HepG2 (cell line): Measurements from ENCODE around the gene BICDL2. TPM values are rescaled to one million over a fixed set of nuclear protein-coding genes. Genes with fewer than 3 reads are reported as not detected.

Experiments used
- ATAC-seq: fragments of 200-7000 bp; cut with Tn5 transposase; 3 replicates; pipeline ENCODE4 v1.9.1; 2020; ENCODE audit warnings: mild to moderate bottlenecking, moderate library complexity
- BruUV-seq: library from RNA; stranded (reverse); fragments of 400-500 nt; replicated peaks from 2 replicates; lab custom pipeline; 2021; lab: Mats Ljungman, UMichigan
- CTCF ChIA-PET: fragments of 300-600 bp; formaldehyde crosslinking; extraction: SDS; loops from one replicate; lab custom pipeline; 2021; ENCODE audit warnings: low total read pairs, inconsistent platforms, low intra/inter-chr PET ratio; lab: Yijun Ruan, JAX
- POLR2A ChIA-PET: fragments of 350-600 bp; sonication (Branson Sonifier 250); formaldehyde crosslinking; loops from one replicate; lab custom pipeline; 2020; ENCODE audit warnings: antibody characterized with exemption, inconsistent platforms; lab: Yijun Ruan, JAX
- DNase-seq: peaks from one replicate; pipeline ENCODE4 v3.0.0-alpha.2; 2015; ENCODE audit warnings: low spot score
- FAIRE-seq: peaks from 3 replicates; lab custom pipeline; 2011; peaks lifted over from hg19 to GRCh38; lab: Jason Lieb, UNC
- H2AFZ ChIP-seq: one replicate; pipeline ENCODE4 v1.6.1; 2011; ENCODE audit warnings: low read length, inconsistent platforms
- H3K27ac ChIP-seq: fragments of 300-600 bp; 3 replicates; pipeline ENCODE4 v1.8.0; 2011; ENCODE audit warnings: mixed run types, mild to moderate bottlenecking, mixed read lengths, low read length, inconsistent platforms; ENCODE audit not compliant: insufficient read depth; ENCODE audit errors: extremely low read length
- H3K27me3 ChIP-seq, 2 experiments: fragments of 200-600 bp in 1 of 2; 2 replicates in 1 of 2; 3 replicates in 1 of 2; pipeline versions ENCODE4 v1.6.0 to v1.8.0; 2011; ENCODE audit warnings: low read length in 2 of 2, mild to moderate bottlenecking in 2 of 2, moderate library complexity in 2 of 2, inconsistent platforms in 1 of 2; ENCODE audit not compliant: insufficient read depth in 2 of 2, control insufficient read depth in 1 of 2
- H3K36me3 ChIP-seq, 2 experiments: fragments of 200-600 bp in 1 of 2; replicated peaks in 1 of 2; 2 replicates in 1 of 2; 3 replicates in 1 of 2; pipeline versions ENCODE4 v1.5.1 to v1.8.0; 2011; ENCODE audit warnings: low read length in 2 of 2, inconsistent platforms in 1 of 2; ENCODE audit not compliant: insufficient read depth in 2 of 2, control insufficient read depth in 1 of 2
- H3K4me1 ChIP-seq: 2 replicates; pipeline ENCODE4 v1.5.1; 2012; ENCODE audit warnings: low read length, inconsistent platforms; ENCODE audit not compliant: insufficient read depth
- H3K4me2 ChIP-seq: 2 replicates; pipeline ENCODE4 v1.6.0; 2011; ENCODE audit warnings: low read depth, low read length, inconsistent platforms
- H3K4me3 ChIP-seq, 3 experiments: fragments of 200-600 bp in 1 of 3; sonication (generic), shearing (Covaris generic) in 1 of 3; replicated peaks in 1 of 3; 2 replicates each; pipeline ENCODE4 v1.5.1; 2011 to 2016; ENCODE audit warnings: low read length in 3 of 3, inconsistent platforms in 2 of 3, low read depth in 2 of 3, mild to moderate bottlenecking in 2 of 3, control low read depth in 1 of 3, mixed read lengths in 1 of 3; ENCODE audit not compliant: insufficient read depth in 1 of 3
- H3K79me2 ChIP-seq: one replicate; pipeline ENCODE4 v1.6.1; 2011; ENCODE audit warnings: low read length, inconsistent platforms; ENCODE audit not compliant: insufficient read depth
- H3K9ac ChIP-seq: 2 replicates; pipeline ENCODE4 v1.6.0; 2011; ENCODE audit warnings: mild to moderate bottlenecking, low read depth, low read length, inconsistent platforms; ENCODE audit not compliant: insufficient read depth
- H3K9me3 ChIP-seq: 2 replicates; pipeline ENCODE4 v1.5.1; 2012; ENCODE audit warnings: mild to moderate bottlenecking, low read length
- H4K20me1 ChIP-seq: 2 replicates; pipeline ENCODE4 v1.6.0; 2011; ENCODE audit warnings: inconsistent platforms, mild to moderate bottlenecking, low read length, moderate library complexity; ENCODE audit not compliant: insufficient read depth
- AGO2 ChIP-seq: fragments of 200-400 bp; formaldehyde crosslinking; optimal IDR thresholded peaks from 2 replicates; pipeline ENCODE3; 2017; ENCODE audit warnings: mild to moderate bottlenecking, low read depth, low read length, moderate library complexity
- HNRNPL ChIP-seq: fragments of 200-400 bp; formaldehyde crosslinking; IDR thresholded peaks from 2 replicates; pipeline ENCODE4 v1.6.1; 2017; ENCODE audit warnings: mild to moderate bottlenecking, low read depth, low read length
- IKZF1 ChIP-seq: fragments of 450-650 bp; IDR thresholded peaks from 2 replicates; pipeline ENCODE4 v1.7.1; 2016
- KDM5A ChIP-seq: fragments of 200-600 bp; sonication (generic); IDR thresholded peaks from 2 replicates; pipeline ENCODE4 v1.7.0; 2018; ENCODE audit warnings: antibody characterized with exemption, mild to moderate bottlenecking, low read length, borderline replicate concordance
- KLF16 ChIP-seq, 2 experiments: sonication (generic) in 1 of 2; formaldehyde crosslinking in 1 of 2; IDR thresholded peaks; 2 replicates each; pipeline versions ENCODE4 v1.6.1 to v1.8.0; 2016 to 2023; ENCODE audit warnings: missing genetic modification reagents in 2 of 2, missing compliant biosample characterization in 1 of 2
- KLF9 ChIP-seq: IDR thresholded peaks from 2 replicates; pipeline ENCODE4 v1.6.1; 2016; ENCODE audit warnings: low read depth
- MAFK ChIP-seq, 2 experiments: IDR thresholded peaks in 1 of 2; conservative IDR thresholded peaks in 1 of 2; 2 replicates each; pipeline ENCODE4 v1.6.1; 2011; ENCODE audit warnings: improper control_type of control experiment in 2 of 2, low read length in 2 of 2
- MEF2D ChIP-seq: sonication (generic); formaldehyde crosslinking; IDR thresholded peaks from 2 replicates; pipeline ENCODE4 v1.5.1; 2020; ENCODE audit warnings: mild to moderate bottlenecking, missing genetic modification reagents
- NFE2L2 ChIP-seq: fragments of 150-350 bp; IDR thresholded peaks from 2 replicates; pipeline ENCODE4 v1.6.1; 2014; ENCODE audit warnings: low read length
- POLR2A ChIP-seq, 2 experiments: IDR thresholded peaks; 2 replicates each; pipeline ENCODE4 v1.6.1; 2011; ENCODE audit warnings: low read depth in 2 of 2, low read length in 2 of 2, mild to moderate bottlenecking in 1 of 2, moderate library complexity in 1 of 2; ENCODE audit not compliant: insufficient read depth in 1 of 2
- TP53 ChIP-seq: sonication (generic); formaldehyde crosslinking; conservative IDR thresholded peaks from 2 replicates; pipeline ENCODE4 v1.4.0; 2020; ENCODE audit warnings: missing genetic modification reagents
- TSC22D2 ChIP-seq: sonication (generic); formaldehyde crosslinking; IDR thresholded peaks from 2 replicates; pipeline ENCODE4 v1.5.1; 2020; ENCODE audit warnings: missing genetic modification reagents, mild to moderate bottlenecking, borderline replicate concordance
- ZFYVE20 ChIP-seq: sonication (generic); formaldehyde crosslinking; IDR thresholded peaks from 2 replicates; pipeline ENCODE4 v1.8.0; 2023; ENCODE audit warnings: low read depth, mild to moderate bottlenecking, moderate library complexity, missing genetic modification reagents, borderline replicate concordance
- ZNF180 ChIP-seq: sonication (generic); formaldehyde crosslinking; IDR thresholded peaks from 2 replicates; pipeline ENCODE4 v1.4.0; 2020; ENCODE audit warnings: low read depth, missing genetic modification reagents, borderline replicate concordance
- ZNF263 ChIP-seq: sonication (generic); formaldehyde crosslinking; IDR thresholded peaks from 2 replicates; pipeline ENCODE4 v1.4.0; 2020; ENCODE audit warnings: missing genetic modification reagents
- ZNF335 ChIP-seq: sonication (generic); formaldehyde crosslinking; IDR thresholded peaks from 2 replicates; pipeline ENCODE4 v1.4.0; 2020; ENCODE audit warnings: missing genetic modification reagents
- ZSCAN31 ChIP-seq: sonication (generic); formaldehyde crosslinking; IDR thresholded peaks from 2 replicates; pipeline ENCODE4 v1.5.0; 2020; ENCODE audit warnings: low read depth, mild to moderate bottlenecking, missing genetic modification reagents
- WGBS: methylation state at CpG from one replicate; pipeline ENCODE4 v1.1.6; 2017; ENCODE audit warnings: low lambda C conversion rate; 5-methylcytosine and 5-hydroxymethylcytosine counted together
- in situ Hi-C: cut with HindIII; loops from 2 replicates; pipeline ENCODE4 v1.10.0; 2017; ENCODE audit warnings: low pct_unique_long_range_greater_than_20kb; ENCODE audit not compliant: extremely low pct_ligation_motif_present
- intact Hi-C: fragments of 100-400 bp; cut with micrococcal nuclease; formaldehyde crosslinking; loops from one replicate; pipeline ENCODE4 v1.10.0; 2022; ENCODE audit not compliant: unreplicated experiment
- polyA plus RNA-seq, 8 experiments: library from polyadenylated mRNA; depleted of rRNA in 3 of 8; stranded (reverse) in 7 of 8; unstranded in 1 of 8; fragments of >200 nt; fragmentation: Illumina TruSeq in 4 of 8; extraction: Trizol in 4 of 8; gene quantifications; 2 replicates each; pipeline versions ENCODE4 v1.2.1 to v1.2.3, GENCODE V29; 2011 to 2016; ENCODE audit warnings: low read depth in 4 of 8, missing spikeins in 1 of 8, mixed read lengths in 1 of 8; ENCODE audit not compliant: insufficient read depth in 1 of 8
- total RNA-seq, 5 experiments: library from RNA; depleted of rRNA; stranded (reverse); fragments of >200 nt; fragmentation: Illumina TruSeq; extraction: Trizol; gene quantifications; 2 replicates each; pipeline ENCODE4 v1.2.3, GENCODE V29; 2016; ENCODE audit warnings: low read depth in 1 of 5
- TF ChIP-seq, protein P1 (sequence below): sonication (generic); formaldehyde crosslinking; IDR thresholded peaks from 2 replicates; pipeline ENCODE4 v1.5.0; 2020; ENCODE audit warnings: missing genetic modification reagents, mild to moderate bottlenecking, borderline replicate concordance

The BICDL2 gene
- total and polyA plus RNA-seq, 2 of the 13 experiments (the other 11 are each of a cell fraction or from before 2014, with no cell fraction given): 0.12 TPM; not detected in 1

DNA sequence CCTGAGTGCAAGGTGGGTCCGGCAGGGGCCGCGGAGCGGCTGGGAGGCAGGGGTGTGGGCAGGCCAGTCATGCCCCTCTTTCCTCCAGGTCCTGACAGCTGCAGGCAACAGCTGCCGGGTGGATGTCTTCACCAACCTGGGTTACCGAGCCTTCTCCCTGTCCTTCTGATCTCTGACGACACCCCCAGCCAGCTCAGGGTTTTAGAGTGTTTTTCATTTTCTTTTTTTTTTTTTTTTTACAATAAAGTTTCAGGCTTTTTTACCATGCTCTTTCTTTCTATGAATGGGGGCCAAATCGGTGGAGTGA lies 9.3 kb downstream of the BICDL2 start (continued):
- TF ChIP-seq ZNF335 (CRISPR knock-in tag): no peak
- TF ChIP-seq, all 625 proteins: peak for 0

DNA sequence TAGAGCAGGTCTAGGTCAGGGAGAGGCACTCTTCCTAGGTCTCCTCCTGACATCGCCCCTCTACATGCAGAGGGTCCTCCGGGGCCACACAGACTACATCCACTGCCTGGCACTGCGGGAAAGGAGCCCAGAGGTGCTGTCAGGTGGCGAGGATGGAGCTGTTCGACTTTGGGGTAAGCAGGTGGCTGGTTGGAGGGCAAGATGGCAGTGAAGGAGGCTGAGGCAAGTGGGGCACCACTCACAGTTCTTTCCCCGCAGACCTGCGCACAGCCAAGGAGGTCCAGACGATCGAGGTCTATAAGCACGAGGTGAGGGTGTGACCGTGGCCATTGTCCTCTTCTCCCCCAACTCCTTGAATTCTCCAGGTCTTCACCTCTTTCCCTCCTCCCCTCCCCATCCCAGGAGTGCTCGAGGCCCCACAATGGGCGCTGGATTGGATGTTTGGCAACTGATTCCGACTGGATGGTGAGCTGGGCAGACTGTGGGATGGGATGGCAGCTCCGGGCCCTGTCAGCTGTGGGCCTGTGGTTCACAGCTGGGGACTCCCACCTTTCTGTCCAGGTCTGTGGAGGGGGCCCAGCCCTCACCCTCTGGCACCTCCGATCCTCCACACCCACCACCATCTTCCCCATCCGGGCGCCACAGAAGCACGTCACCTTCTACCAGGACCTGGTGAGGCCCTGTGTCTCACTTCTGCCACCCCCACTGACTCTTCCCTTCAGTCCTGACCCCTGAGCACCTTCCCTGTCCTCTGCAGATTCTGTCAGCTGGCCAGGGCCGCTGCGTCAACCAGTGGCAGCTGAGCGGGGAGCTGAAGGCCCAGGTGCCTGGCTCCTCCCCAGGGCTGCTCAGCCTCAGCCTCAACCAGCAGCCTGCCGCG lies 9.9 kb downstream of the BICDL2 start:
- Histone ChIP-seq H3K9ac (no peak overlapping the region), H3K4me2 (no peak overlapping the region), H3K79me2 (peaks cover 5% of the 10 kb centered on the region), H3K36me3 (peaks cover 16 to 17% of the 10 kb centered on the region in 2 experiments; a peak in 4 of 5 replicates), H3K4me3 (no peak overlapping the region), H3K27ac (no peak overlapping the region), H2AFZ (no peak overlapping the region), H3K4me1 (peaks cover 47% of the 10 kb centered on the region), H3K9me3 (no peaks in the 10 kb centered on the region), H4K20me1 (peaks cover 23% of the 10 kb centered on the region; the same call in 1 of the 2 replicates), H3K27me3 (peaks cover 5 to 32% of the 10 kb centered on the region in 2 experiments)
- ChIA-PET CTCF (no interaction called here), POLR2A (interaction anchor here (0.9 to 18.8 kb wide), 8 partner anchors 16 to 104 kb away, joined by 3 to 750 read pairs (median 6); partner anchors contain the start of genes CLDN9 and IL32)
- FAIRE-seq: no peak
- in situ Hi-C loops (no loop called here), intact Hi-C loops (no loop called here)
- BruUV-seq: no TSS peak
- no peak for ATAC-seq
- no peak for DNase-seq
- TF ChIP-seq, protein P1, sequence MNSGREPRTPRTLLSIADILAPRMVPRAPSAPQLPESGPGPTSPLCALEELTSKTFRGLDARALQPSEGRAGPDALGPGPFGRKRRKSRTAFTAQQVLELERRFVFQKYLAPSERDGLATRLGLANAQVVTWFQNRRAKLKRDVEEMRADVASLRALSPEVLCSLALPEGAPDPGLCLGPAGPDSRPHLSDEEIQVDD (CRISPR knock-in tag): no peak
- TF ChIP-seq KLF16 (CRISPR knock-in tag; IDR thresholded peaks at IDR 0.05): no peak
- TF ChIP-seq AGO2: peak; percentile 40
- no peak for TF ChIP-seq NFE2L2
- no peak for TF ChIP-seq ZSCAN31 (CRISPR knock-in tag)
- TF ChIP-seq TP53 (CRISPR knock-in tag): no peak
- TF ChIP-seq HNRNPL: no peak
- TF ChIP-seq MAFK (conservative IDR thresholded peaks at IDR 0.05 in 1 of 2, IDR thresholded peaks at IDR 0.05 in 1 of 2; ENCODE audit: low read length in 2 of 2): no peak
- TF ChIP-seq ZNF263: no peak
- TF ChIP-seq KDM5A: no peak
- TF ChIP-seq ZNF180 (CRISPR knock-in tag): no peak
- 0 out of 4 replicates have a peak, but pooled peaks of 1 of the 2 experiments have one; percentile 16 for TF ChIP-seq POLR2A (IDR thresholded peaks at IDR 0.05; ENCODE audit: insufficient read depth in 1 of 2, low read depth in 2 of 2, low read length in 2 of 2)
- TF ChIP-seq TSC22D2 (CRISPR knock-in tag): no peak
- no peak for TF ChIP-seq ZFYVE20 (CRISPR knock-in tag)
- TF ChIP-seq MEF2D: no peak
- no peak for TF ChIP-seq KLF9 (CRISPR knock-in tag)
- TF ChIP-seq IKZF1: no peak
- 94% methylated on average over 21 of the region's 24 CpGs for WGBS
